ENCODE results near the gene AHSA1.

Gene AHSA1

DNA sequence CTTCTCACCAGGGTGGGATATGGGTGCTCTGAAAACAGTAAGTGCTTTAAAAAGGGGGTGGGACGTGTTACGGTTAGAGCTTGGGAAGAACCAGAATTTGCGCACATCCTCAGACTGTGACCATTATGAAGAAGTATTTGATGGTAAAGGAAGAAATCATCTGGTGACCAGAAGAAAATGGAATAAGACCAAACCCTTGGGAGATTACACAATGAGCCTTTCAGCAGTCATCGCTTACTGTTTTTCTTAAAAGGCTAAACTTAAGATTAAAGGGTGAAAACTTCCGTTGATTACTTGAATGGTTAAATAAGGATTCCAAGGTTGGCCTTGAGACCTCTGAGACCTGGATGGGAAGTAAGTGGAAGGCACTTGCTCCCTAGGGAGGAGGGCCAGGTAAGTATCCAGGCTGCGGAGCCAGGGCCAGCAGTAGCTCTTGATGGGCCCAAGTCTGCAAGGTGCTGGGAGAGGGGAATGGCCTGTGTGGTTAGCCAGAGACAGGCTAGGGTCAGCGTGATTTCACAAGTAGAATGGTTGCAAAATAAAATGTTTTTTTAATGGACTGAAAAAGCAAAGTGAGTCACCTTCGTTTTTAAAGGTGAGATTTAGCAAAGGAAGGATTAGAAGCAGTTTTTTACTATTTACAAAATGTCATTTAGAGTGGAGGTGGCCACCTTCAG is 53.7 kb downstream of the AHSA1 start:
- no peak for DNase-seq

DNA sequence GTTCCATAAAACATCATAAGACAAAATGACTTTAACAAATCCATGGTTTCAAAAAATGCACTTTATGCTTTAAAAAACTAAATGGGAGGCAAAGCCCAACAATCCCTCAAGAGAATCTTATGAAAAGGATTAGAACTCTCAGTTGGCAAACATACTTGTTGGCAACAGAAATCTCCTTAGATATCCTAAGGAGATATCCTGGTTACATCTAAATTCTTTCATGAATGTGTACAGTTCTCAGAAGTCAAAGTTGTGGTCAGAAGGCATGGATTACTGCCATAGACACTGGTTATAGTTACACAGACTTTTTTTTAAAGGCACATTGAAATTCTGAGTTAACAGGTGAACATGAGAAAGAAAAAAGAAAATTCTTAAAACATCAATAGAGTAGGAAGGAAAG is 58.2 kb downstream of the AHSA1 start:
- no peak for DNase-seq

Measured in activated CD4-positive, CD25-positive, alpha-beta regulatory T cell treated with anti-CD3 and anti-CD28 coated beads, Interleukin-2, amount 50 U/mL, for 72 hours (primary cell).